Fibroblast of lung (primary cell): ENCODE results near the gene DNAL1. TPM values are rescaled to one million over a fixed set of nuclear protein-coding genes. Genes with fewer than 3 reads are reported as not detected.
A peak's percentile ranks its signal among the peaks of the same experiment; 100 is the strongest.

Experiments used
- DNase-seq, 2 donors: peaks; one replicate each; pipeline versions ENCODE4 v3.0.0 to v3.0.0-alpha.2; 2010; ENCODE audit warnings: low read depth in 2 of 2
- H2AFZ ChIP-seq: 2 replicates; pipeline ENCODE4 v1.5.1; 2012; ENCODE audit warnings: low read length, control low read depth, inconsistent platforms
- H3K27ac ChIP-seq: 2 replicates; pipeline ENCODE4 v1.5.1; 2011; ENCODE audit warnings: low read length, control low read depth; ENCODE audit not compliant: insufficient read depth
- H3K27me3 ChIP-seq: 2 replicates; pipeline ENCODE4 v1.5.1; 2011; ENCODE audit warnings: mild to moderate bottlenecking, low read length; ENCODE audit not compliant: control insufficient read depth, insufficient read depth
- H3K36me3 ChIP-seq: 2 replicates; pipeline ENCODE4 v1.5.1; 2011; ENCODE audit warnings: low read length; ENCODE audit not compliant: control insufficient read depth, insufficient read depth
- H3K4me1 ChIP-seq: 2 replicates; pipeline ENCODE4 v1.5.1; 2011; ENCODE audit warnings: low read length; ENCODE audit not compliant: control insufficient read depth, insufficient read depth; ENCODE audit errors: extremely low read depth
- H3K4me2 ChIP-seq: 2 replicates; pipeline ENCODE4 v1.5.1; 2011; ENCODE audit warnings: low read length, control low read depth; ENCODE audit not compliant: insufficient read depth; ENCODE audit errors: extremely low read depth
- H3K4me3 ChIP-seq, 4 experiments: fragments of 200-600 bp in 1 of 4; sonication (generic) in 1 of 4; replicated peaks in 1 of 4; 2 replicates each; pipeline ENCODE4 v1.5.1; 2011 to 2016; ENCODE audit warnings: low read length in 4 of 4, low read depth in 3 of 4, mild to moderate bottlenecking in 3 of 4, control low read depth in 2 of 4, inconsistent platforms in 1 of 4, mixed read lengths in 1 of 4; ENCODE audit not compliant: insufficient read depth in 1 of 4; ENCODE audit errors: control extremely low read depth in 1 of 4
- H3K79me2 ChIP-seq: 2 replicates; pipeline ENCODE4 v1.5.1; 2012; ENCODE audit warnings: mild to moderate bottlenecking, low read length, inconsistent platforms; ENCODE audit not compliant: control insufficient read depth, insufficient read depth
- H3K9ac ChIP-seq: 2 replicates; pipeline ENCODE4 v1.5.1; 2011; ENCODE audit warnings: mild to moderate bottlenecking, low read length, control low read depth; ENCODE audit not compliant: insufficient read depth
- H3K9me3 ChIP-seq: 2 replicates; pipeline ENCODE4 v1.5.1; 2012; ENCODE audit warnings: low read depth, low read length; ENCODE audit not compliant: control insufficient read depth, insufficient read depth
- H4K20me1 ChIP-seq: 2 replicates; pipeline ENCODE4 v1.5.1; 2011; ENCODE audit warnings: low read length; ENCODE audit not compliant: control insufficient read depth, insufficient read depth; ENCODE audit errors: extremely low read depth
- CTCF ChIP-seq, 2 donors: IDR thresholded peaks in 1 of 2; conservative IDR thresholded peaks in 1 of 2; 1 replicate in 1 of 2; 2 replicates in 1 of 2; pipeline ENCODE4 v1.5.1; 2011 to 2012; ENCODE audit warnings: low read length in 2 of 2, control low read depth in 1 of 2, inconsistent platforms in 1 of 2, low read depth in 1 of 2, mild to moderate bottlenecking in 1 of 2
- EZH2 ChIP-seq: IDR thresholded peaks from 2 replicates; pipeline ENCODE4 v1.5.1; 2012; ENCODE audit warnings: low read length, control low read depth, mild to moderate bottlenecking; ENCODE audit errors: missing control alignments
- polyA minus RNA-seq: library from RNA; depleted of rRNA, polyadenylated mRNA; stranded (reverse); fragments of >200 nt; gene quantifications from 2 replicates; pipeline ENCODE4 v1.2.3, GENCODE V29; 2011; ENCODE audit warnings: low replicate concordance
- polyA plus RNA-seq, 2 donors: library from polyadenylated mRNA; depleted of rRNA in 1 of 2; stranded (reverse) in 1 of 2; unstranded in 1 of 2; fragments of >200 nt; gene quantifications; 2 replicates each; pipeline ENCODE4 v1.2.1, GENCODE V29; 2011 to 2012; ENCODE audit warnings: missing spikeins in 1 of 2
- total RNA-seq: library from RNA; depleted of rRNA; stranded (reverse); fragments of >200 nt; gene quantifications from 2 replicates; pipeline ENCODE4 v1.2.1, GENCODE V29; 2014

The DNAL1 gene
- 5.3 and 8.2 TPM in 2 replicates for total RNA-seq
- polyA plus RNA-seq, result 9.0 and 11.3 TPM in 2 replicates
- 8.8 and 9.0 TPM in 2 replicates for polyA plus RNA-seq (2012)
- 0.44 and 1.2 TPM in 2 replicates for polyA minus RNA-seq

GRCh38 chr14:73644531-73645247, at the start of gene DNAL1:
Gene DNAL1, plus strand, starts transcription at chr14:73644986. Its CDS starts 54 bp downstream, at chr14:73645040.
- Histone ChIP-seq H3K9ac (peak within 1 kb of the TSS; percentile 82), H2AFZ (peak within 1 kb of the TSS; percentile 96), H3K27me3 (no peaks in the 10 kb centered on the region), H4K20me1 (no peaks in the 10 kb centered on the region), H3K36me3 (no peaks in the 10 kb centered on the region), H3K4me1 (peaks cover 2% of the 10 kb centered on the region), H3K79me2 (peaks cover 4% of the 10 kb centered on the region), H3K9me3 (no peaks in the 10 kb centered on the region), H3K27ac (peak within 1 kb of the TSS; percentile 91), H3K4me3 (peak within 1 kb of the TSS; percentile 86 to 97 (median 93)), H3K4me2 (peak within 1 kb of the TSS; percentile 91)
- no peak for TF ChIP-seq CTCF (conservative IDR thresholded peaks at IDR 0.05 in 1 of 2, IDR thresholded peaks at IDR 0.05 in 1 of 2; ENCODE audit: low read depth in 1 of 2, low read length in 2 of 2)
- no peak for TF ChIP-seq EZH2
- peak; percentile 84 to 88 for DNase-seq

GRCh38 chr14:73599499-73599898, 45.3 kb upstream of the DNAL1 start:
- no peaks in the 10 kb centered on the region for H3K27me3 ChIP-seq
- no peak overlapping the region for H2AFZ ChIP-seq
- H3K79me2 ChIP-seq, result no peaks in the 10 kb centered on the region
- H3K4me3 ChIP-seq, result no peak overlapping the region
- H3K36me3 ChIP-seq, result no peaks in the 10 kb centered on the region
- no peak overlapping the region for H3K9ac ChIP-seq
- TF ChIP-seq EZH2 (no peak), CTCF (conservative IDR thresholded peaks at IDR 0.05 in 1 of 2, IDR thresholded peaks at IDR 0.05 in 1 of 2; ENCODE audit: low read depth in 1 of 2, low read length in 2 of 2) (no peak)
- DNase-seq, result no peak
- H3K4me1 ChIP-seq, result no peaks in the 10 kb centered on the region
- H4K20me1 ChIP-seq, result no peaks in the 10 kb centered on the region
- no peaks in the 10 kb centered on the region for H3K9me3 ChIP-seq
- H3K4me2 ChIP-seq, result no peak overlapping the region
- H3K27ac ChIP-seq, result no peak overlapping the region

GRCh38 chr14:73602994-73603393, 41.8 kb upstream of the DNAL1 start:
- no peak overlapping the region for H2AFZ ChIP-seq

More at GRCh38 chr14:73602994-73603393, 41.8 kb upstream of the DNAL1 start:
- no peak for DNase-seq
- no peak overlapping the region for H3K4me2 ChIP-seq
- H3K27me3 ChIP-seq, result no peaks in the 10 kb centered on the region
- H3K9me3 ChIP-seq, result no peaks in the 10 kb centered on the region
- no peaks in the 10 kb centered on the region for H3K79me2 ChIP-seq
- no peak overlapping the region for H3K9ac ChIP-seq
- no peaks in the 10 kb centered on the region for H3K4me1 ChIP-seq
- no peak overlapping the region for H3K27ac ChIP-seq
- H3K4me3 ChIP-seq, result no peak overlapping the region
- TF ChIP-seq EZH2, result no peak
- no peak for TF ChIP-seq CTCF (conservative IDR thresholded peaks at IDR 0.05 in 1 of 2, IDR thresholded peaks at IDR 0.05 in 1 of 2; ENCODE audit: low read depth in 1 of 2, low read length in 2 of 2)
- H4K20me1 ChIP-seq, result no peaks in the 10 kb centered on the region
- H3K36me3 ChIP-seq, result no peaks in the 10 kb centered on the region
